Neuronal stem cell (in vitro differentiated cells): ENCODE measurements around the gene TRPC5OS.

Source experiments
- DNase-seq: peaks from one replicate; pipeline ENCODE4 v3.0.0-alpha.2; 2013; ENCODE audit warnings: low spot score
- H2AFZ ChIP-seq: one replicate; pipeline ENCODE4 v1.6.1; 2013; ENCODE audit warnings: mild to moderate bottlenecking, low read length, inconsistent platforms
- H2AK5ac ChIP-seq: 2 replicates; pipeline ENCODE4 v1.6.1; 2013; ENCODE audit warnings: low read depth, mild to moderate bottlenecking, inconsistent platforms, low read length, moderate library complexity, mixed read lengths
- H2BK120ac ChIP-seq: 2 replicates; pipeline ENCODE4 v1.6.1; 2013; ENCODE audit warnings: low read depth, mild to moderate bottlenecking, inconsistent platforms, low read length, moderate library complexity, mixed read lengths
- H2BK12ac ChIP-seq: one replicate; pipeline ENCODE4 v1.6.1; 2013; ENCODE audit warnings: low read length, inconsistent platforms
- H2BK15ac ChIP-seq: 2 replicates; pipeline ENCODE4 v1.6.1; 2013; ENCODE audit warnings: mild to moderate bottlenecking, low read length, inconsistent platforms, mixed read lengths
- H2BK5ac ChIP-seq: one replicate; pipeline ENCODE4 v1.6.1; 2013; ENCODE audit warnings: inconsistent platforms, mild to moderate bottlenecking, low read length, moderate library complexity
- H3K14ac ChIP-seq: one replicate; pipeline ENCODE4 v1.6.1; 2013; ENCODE audit warnings: low read length, inconsistent platforms
- H3K18ac ChIP-seq: 2 replicates; pipeline ENCODE4 v1.6.1; 2013; ENCODE audit warnings: low read length, inconsistent platforms
- H3K23ac ChIP-seq: 2 replicates; pipeline ENCODE4 v1.6.1; 2013; ENCODE audit warnings: low read depth, mild to moderate bottlenecking, mixed read lengths, low read length, inconsistent platforms; ENCODE audit not compliant: poor library complexity
- H3K27ac ChIP-seq: replicated peaks from 3 replicates; pipeline ENCODE4 v1.5.1; 2013; ENCODE audit warnings: low read length, inconsistent platforms
- H3K27me3 ChIP-seq, 3 experiments: 2 replicates each; pipeline ENCODE4 v1.6.1; 2013; ENCODE audit warnings: low read length in 3 of 3, mild to moderate bottlenecking in 2 of 3, inconsistent platforms in 1 of 3, low read depth in 1 of 3, mixed read lengths in 1 of 3, moderate library complexity in 1 of 3; ENCODE audit not compliant: control insufficient read depth in 3 of 3, insufficient read depth in 3 of 3
- H3K36me3 ChIP-seq, 2 donors: replicated peaks in 1 of 2; 2 replicates each; pipeline ENCODE4 v1.6.1; 2013; ENCODE audit warnings: low read length in 2 of 2; ENCODE audit not compliant: control insufficient read depth in 2 of 2, insufficient read depth in 2 of 2
- H3K4ac ChIP-seq: 2 replicates; pipeline ENCODE4 v1.6.1; 2013; ENCODE audit warnings: inconsistent platforms, mild to moderate bottlenecking, low read length, moderate library complexity
- H3K4me1 ChIP-seq, 2 donors: 1 replicate in 1 of 2; 2 replicates in 1 of 2; pipeline ENCODE4 v1.6.1; 2013; ENCODE audit warnings: low read length in 2 of 2, low read depth in 1 of 2; ENCODE audit not compliant: control insufficient read depth in 2 of 2, insufficient read depth in 1 of 2
- H3K4me2 ChIP-seq: one replicate; pipeline ENCODE4 v1.6.1; 2013; ENCODE audit warnings: mild to moderate bottlenecking, low read length, inconsistent platforms; ENCODE audit not compliant: insufficient read depth, poor library complexity, severe bottlenecking
- H3K4me3 ChIP-seq, 2 donors: 2 replicates each; pipeline ENCODE4 v1.5.1; 2013; ENCODE audit warnings: low read length in 2 of 2, mild to moderate bottlenecking in 2 of 2, inconsistent platforms in 1 of 2, moderate library complexity in 1 of 2
- H3K79me1 ChIP-seq: one replicate; pipeline ENCODE4 v1.6.1; 2013; ENCODE audit warnings: low read depth, mild to moderate bottlenecking, inconsistent platforms, low read length, moderate library complexity
- H3K9ac ChIP-seq: one replicate; pipeline ENCODE4 v1.6.1; 2013; ENCODE audit warnings: mild to moderate bottlenecking, low read depth, low read length, inconsistent platforms; ENCODE audit not compliant: poor library complexity
- H3K9me3 ChIP-seq, 2 donors: replicated peaks in 1 of 2; 2 replicates each; pipeline versions ENCODE3 to v1.6.1; 2013; ENCODE audit warnings: low read length in 2 of 2, mild to moderate bottlenecking in 2 of 2, inconsistent platforms in 1 of 2, low read depth in 1 of 2, mixed read lengths in 1 of 2, moderate library complexity in 1 of 2; ENCODE audit not compliant: control insufficient read depth in 2 of 2, insufficient read depth in 1 of 2
- H4K8ac ChIP-seq: one replicate; pipeline ENCODE4 v1.6.1; 2013; ENCODE audit warnings: low read depth, mild to moderate bottlenecking, inconsistent platforms, low read length, moderate library complexity
- H4K91ac ChIP-seq: one replicate; pipeline ENCODE4 v1.6.1; 2013; ENCODE audit warnings: low read length, low read depth, mild to moderate bottlenecking, inconsistent platforms; ENCODE audit not compliant: poor library complexity
- WGBS, 2 donors: extraction: QIAGEN DNeasy Blood & Tissue Kit; methylation state at CpG; one replicate each; pipeline ENCODE4 v1.1.7; 2013; ENCODE audit warnings: missing lambda C conversion rate in 2 of 2, mixed read lengths in 1 of 2; ENCODE audit not compliant: insufficient read length in 2 of 2, insufficient replicate concordance in 1 of 2; ENCODE audit errors: extremely low coverage in 2 of 2; 5-methylcytosine and 5-hydroxymethylcytosine counted together

The TRPC5OS gene

DNA sequence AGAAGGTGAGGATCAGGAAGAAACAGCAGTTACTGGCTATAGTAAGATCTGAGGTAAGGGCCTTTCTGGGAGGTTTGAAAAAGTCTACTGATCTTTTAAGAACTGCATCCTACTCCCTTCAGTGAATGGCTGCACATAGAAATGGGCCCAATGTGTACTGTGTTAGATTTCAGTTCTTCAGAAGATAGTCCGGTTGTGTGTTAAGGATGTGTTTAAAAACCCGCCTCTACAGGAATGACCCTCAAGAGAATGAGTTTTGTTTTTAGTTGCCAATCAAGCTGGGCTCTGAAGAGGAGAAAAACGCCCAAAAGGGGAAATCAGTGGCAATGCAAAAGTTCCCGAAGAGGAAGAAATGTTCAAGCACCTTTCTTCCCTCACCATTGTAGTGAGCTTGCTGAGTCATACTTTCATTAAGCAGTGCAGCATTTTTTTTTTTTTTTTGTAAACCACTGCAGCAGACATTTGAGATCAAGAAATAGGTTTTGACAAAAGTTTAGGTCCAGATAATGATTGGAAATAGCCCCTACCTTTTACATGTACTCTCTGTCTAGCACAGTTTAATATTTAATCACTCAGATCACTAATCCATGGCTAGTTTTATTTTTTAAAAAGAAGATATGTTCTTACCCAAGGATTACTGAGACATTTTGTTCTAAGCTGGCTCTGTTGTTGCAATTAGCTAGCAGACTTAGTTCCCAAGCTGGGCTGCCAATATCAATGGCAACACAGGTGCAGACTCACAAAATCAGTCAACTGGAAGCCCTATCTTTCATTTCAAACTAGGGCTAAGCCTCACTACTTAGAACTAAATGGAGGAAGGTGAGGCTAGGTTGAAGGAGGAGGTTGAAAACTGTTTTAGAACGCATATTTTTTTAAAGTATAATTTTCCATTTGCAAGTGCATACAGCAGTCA lies 7.0 kb upstream of the TRPC5OS start:
- H3K27me3 ChIP-seq, result no peaks in the 10 kb centered on the region
- H3K4me1 ChIP-seq, result no peaks in the 10 kb centered on the region
- no peak overlapping the region for H4K8ac ChIP-seq
- H3K4me3 ChIP-seq, result no peak overlapping the region
- H3K18ac ChIP-seq, result no peak overlapping the region
- H2BK15ac ChIP-seq, result no peak overlapping the region
- no peaks in the 10 kb centered on the region for H3K36me3 ChIP-seq
- peak overlapping the region; percentile 69 for H3K27ac ChIP-seq
- no peak overlapping the region for H3K23ac ChIP-seq
- WGBS, 2 donors, result no CpG with 5 or more reads among the region's 5 CpGs
- no peak overlapping the region for H2AFZ ChIP-seq
- no peak overlapping the region for H3K4me2 ChIP-seq
- no peak overlapping the region for H4K91ac ChIP-seq
- no peak overlapping the region for H3K4ac ChIP-seq
- no peak overlapping the region for H2BK120ac ChIP-seq
- no peak overlapping the region for H2AK5ac ChIP-seq
- H3K79me1 ChIP-seq, result no peaks in the 10 kb centered on the region
- no peak overlapping the region for H3K14ac ChIP-seq
- peak; percentile 11 for DNase-seq
- no peaks in the 10 kb centered on the region for H3K9me3 ChIP-seq
- H3K9ac ChIP-seq, result no peak overlapping the region
- H2BK12ac ChIP-seq, result no peak overlapping the region
- no peak overlapping the region for H2BK5ac ChIP-seq

DNA sequence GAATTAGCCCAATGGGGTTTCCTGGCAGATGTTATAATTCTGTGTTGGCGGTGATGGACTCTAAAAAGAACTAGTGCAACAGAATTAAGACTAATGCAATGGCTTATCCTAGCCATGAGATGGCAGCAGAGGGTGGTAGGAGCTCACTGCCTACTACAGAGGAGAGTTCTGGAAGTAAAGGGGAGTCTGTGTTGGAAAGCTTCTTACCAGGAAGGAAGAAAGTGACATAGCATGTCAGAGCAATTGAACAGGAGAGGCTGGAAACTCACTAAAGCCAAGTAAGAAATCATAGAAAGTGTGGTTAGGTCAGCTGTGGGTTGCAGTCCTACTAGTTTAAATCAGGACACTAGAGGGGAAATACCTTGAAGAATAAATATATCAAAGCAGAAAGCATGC lies 6.3 kb upstream of the TRPC5OS start:
- Histone ChIP-seq H3K36me3 (no peaks in the 10 kb centered on the region), H3K9me3 (no peaks in the 10 kb centered on the region), H2AK5ac (no peak overlapping the region), H2BK5ac (no peak overlapping the region), H3K4me1 (no peaks in the 10 kb centered on the region), H3K27ac (peak overlapping the region; percentile 69), H3K9ac (no peak overlapping the region), H3K4ac (no peak overlapping the region), H4K91ac (no peak overlapping the region), H4K8ac (no peak overlapping the region), H3K4me3 (no peak overlapping the region), H3K79me1 (no peaks in the 10 kb centered on the region), H2BK12ac (no peak overlapping the region), H2BK15ac (no peak overlapping the region), H3K18ac (no peak overlapping the region), H3K4me2 (no peak overlapping the region), H2AFZ (no peak overlapping the region), H3K23ac (no peak overlapping the region), H2BK120ac (no peak overlapping the region), H3K14ac (no peak overlapping the region), H3K27me3 (no peaks in the 10 kb centered on the region)
- WGBS, 2 donors, result no CpG with 5 or more reads among the region's 1 CpG
- peak; percentile 54 for DNase-seq

DNA sequence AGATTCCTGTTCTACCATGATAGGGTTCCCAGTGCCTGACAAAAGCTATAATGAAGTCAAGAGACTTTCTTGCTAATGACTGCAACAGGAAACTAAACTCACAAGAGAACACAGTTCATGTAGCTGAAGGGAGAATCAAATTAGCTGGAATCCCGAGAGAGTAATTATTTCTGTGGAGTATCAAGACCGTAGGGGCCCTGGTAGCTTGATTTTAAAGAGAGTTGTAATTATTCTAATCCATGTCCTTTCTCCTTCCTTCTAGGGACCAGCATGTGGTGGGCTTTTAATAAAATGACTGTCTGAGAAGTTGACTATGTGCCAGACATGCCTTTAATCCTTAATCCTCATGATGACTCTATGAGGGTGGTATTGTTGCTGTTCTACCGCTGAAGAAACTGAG lies 1.7 kb upstream of the TRPC5OS start:
- Histone ChIP-seq H2AK5ac (no peak overlapping the region), H4K8ac (no peak overlapping the region), H3K79me1 (no peaks in the 10 kb centered on the region), H3K9ac (no peak overlapping the region), H3K27me3 (no peaks in the 10 kb centered on the region), H3K18ac (no peak overlapping the region), H2BK5ac (no peak overlapping the region), H3K14ac (no peak overlapping the region), H3K23ac (no peak overlapping the region), H2BK120ac (no peak overlapping the region), H3K36me3 (no peaks in the 10 kb centered on the region), H3K9me3 (no peaks in the 10 kb centered on the region), H3K4me1 (no peaks in the 10 kb centered on the region), H3K27ac (no peak overlapping the region), H3K4me3 (no peak overlapping the region), H2BK15ac (no peak overlapping the region), H3K4ac (no peak overlapping the region), H3K4me2 (no peak overlapping the region), H2AFZ (no peak overlapping the region), H4K91ac (no peak overlapping the region), H2BK12ac (no peak overlapping the region)
- no CpG with 5 or more reads among the region's 3 CpGs for WGBS, 2 donors
- no peak for DNase-seq

DNA sequence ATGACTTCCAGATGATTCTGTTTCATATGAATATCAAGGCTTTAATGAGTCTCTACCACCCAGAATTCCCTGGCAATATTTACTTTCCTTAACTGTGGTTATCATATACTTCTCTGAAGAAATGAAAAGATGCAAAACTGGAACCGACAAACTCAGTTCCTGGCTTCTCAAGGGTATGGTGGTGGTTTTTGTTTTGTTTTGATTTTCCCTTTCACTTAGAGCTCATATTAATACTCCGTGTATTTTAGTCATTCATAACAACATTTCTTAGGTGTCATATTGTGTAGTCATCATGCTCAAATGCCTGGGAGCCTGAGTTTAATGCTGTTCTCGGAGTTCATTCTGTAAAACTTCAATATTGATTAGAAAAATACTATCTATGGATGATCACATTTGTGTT lies 665 bp downstream of the TRPC5OS start:
- H3K14ac ChIP-seq, result no peak overlapping the region
- WGBS, 2 donors, result no CpG with 5 or more reads among the region's 3 CpGs
- H3K9ac ChIP-seq, result no peak overlapping the region
- no peak overlapping the region for H2AK5ac ChIP-seq
- H3K27me3 ChIP-seq, result no peaks in the 10 kb centered on the region
- no peaks in the 10 kb centered on the region for H3K4me1 ChIP-seq
- no peak overlapping the region for H4K91ac ChIP-seq
- no peak overlapping the region for H3K23ac ChIP-seq
- no peak overlapping the region for H2BK15ac ChIP-seq
- H3K36me3 ChIP-seq, result no peaks in the 10 kb centered on the region
- H2AFZ ChIP-seq, result no peak overlapping the region
- H3K4me3 ChIP-seq, result no peak overlapping the region
- no peaks in the 10 kb centered on the region for H3K9me3 ChIP-seq
- H3K79me1 ChIP-seq, result no peaks in the 10 kb centered on the region
- H4K8ac ChIP-seq, result no peak overlapping the region
- H2BK12ac ChIP-seq, result no peak overlapping the region
- H2BK5ac ChIP-seq, result no peak overlapping the region
- H3K18ac ChIP-seq, result no peak overlapping the region
- no peak overlapping the region for H3K27ac ChIP-seq
- no peak overlapping the region for H2BK120ac ChIP-seq
- no peak overlapping the region for H3K4ac ChIP-seq
- DNase-seq, result no peak
- H3K4me2 ChIP-seq, result no peak overlapping the region
